NCI-H2107 (cell line): Measurements from ENCODE around the gene SLC2A11.

Source experiments
- DNase-seq: peaks from one replicate; lab custom pipeline; 2025; lab: John Stamatoyannopoulos, UW

Gene SLC2A11

DNA sequence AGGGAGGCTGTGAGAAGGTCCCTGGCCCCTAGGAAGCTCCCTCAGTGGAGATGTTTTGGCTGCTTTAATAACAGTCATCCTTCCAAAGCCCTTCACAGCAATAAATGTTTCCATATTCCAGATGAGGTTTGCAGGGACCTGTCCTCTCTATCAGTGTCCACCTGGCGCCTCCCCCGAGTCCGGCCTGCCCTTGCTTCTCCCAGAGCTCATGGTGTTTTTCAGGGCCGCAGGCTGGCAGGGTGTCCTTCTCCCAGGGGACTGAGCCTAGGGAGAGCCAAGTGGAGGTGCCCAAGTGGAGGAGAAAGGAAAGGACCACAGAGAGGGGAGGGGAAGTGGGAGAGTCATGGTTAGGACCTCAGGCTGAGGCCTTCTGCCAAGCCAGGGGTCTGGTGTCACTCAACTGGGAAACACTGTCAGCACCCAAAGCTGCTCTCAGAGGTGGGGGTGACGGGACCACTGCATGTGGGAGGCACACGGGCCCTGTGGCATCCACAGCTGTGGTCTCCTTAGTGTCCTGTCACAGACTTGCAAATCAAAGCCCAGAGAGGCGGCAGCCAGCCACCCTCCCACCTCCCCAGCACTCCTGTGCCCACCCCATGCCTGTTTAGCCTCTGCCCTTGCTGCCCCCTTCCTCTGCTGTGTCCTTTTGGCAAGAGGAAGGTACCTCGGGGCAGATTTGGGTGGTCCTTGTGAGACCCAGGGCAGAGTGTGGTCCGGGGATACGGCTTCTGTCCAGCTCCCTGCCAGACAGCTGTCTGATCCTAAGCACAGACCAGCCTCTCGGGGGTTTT lies 25.3 kb upstream of the SLC2A11 start:
- DNase-seq, result no peak

GRCh38 chr22:23833017-23833751 lies 24.5 kb upstream of the SLC2A11 start:
- DNase-seq, result no peak

GRCh38 chr22:23833911-23834317 lies 23.8 kb upstream of the SLC2A11 start:
- DNase-seq, result no peak

GRCh38 chr22:23834406-23834792 lies 23.3 kb upstream of the SLC2A11 start:
- DNase-seq, result no peak

DNA sequence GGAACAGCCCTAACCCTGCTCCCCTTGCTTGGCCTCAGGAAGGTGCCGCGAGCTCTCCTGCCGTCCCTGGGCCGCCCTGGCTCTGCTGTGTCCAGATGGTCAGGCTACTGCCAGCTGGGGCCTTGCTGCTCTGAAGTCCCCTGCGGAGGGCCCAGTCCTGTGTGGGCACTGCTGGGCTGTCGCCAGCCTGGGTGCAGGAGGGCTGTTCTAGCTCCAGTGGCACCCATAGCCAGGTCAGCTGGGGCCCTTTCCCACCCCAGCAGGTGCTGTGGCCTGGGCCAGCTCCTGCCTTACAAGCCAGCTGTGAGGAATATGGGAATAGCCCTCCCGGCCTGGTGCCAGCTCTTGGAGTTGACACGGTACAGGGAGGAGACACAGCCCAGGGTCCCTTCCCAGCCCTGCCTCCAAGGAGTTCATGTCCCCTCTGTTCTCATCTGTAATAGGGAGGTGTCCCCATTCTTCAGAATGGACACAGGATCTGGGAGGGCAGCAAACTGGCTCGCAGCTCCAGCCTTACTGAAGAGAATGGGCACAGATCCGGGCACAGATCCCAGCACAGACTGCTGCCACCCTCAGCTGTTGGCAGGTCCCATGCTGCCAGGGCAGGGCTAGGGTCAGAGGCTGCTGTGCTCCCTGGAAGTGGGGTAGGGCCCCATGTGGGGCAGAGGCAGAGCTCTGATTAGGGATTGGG lies 22.7 kb upstream of the SLC2A11 start:
- DNase-seq, result no peak

- DNase-seq, result no peak
These were observed 22.1 kb upstream of the SLC2A11 start for GRCh38 chr22:23835484-23836144.

GRCh38 chr22:23836281-23836680 lies 21.4 kb upstream of the SLC2A11 start:
- DNase-seq, result no peak

- no peak for DNase-seq
These were observed 20.8 kb upstream of the SLC2A11 start for GRCh38 chr22:23836692-23837495.

DNA sequence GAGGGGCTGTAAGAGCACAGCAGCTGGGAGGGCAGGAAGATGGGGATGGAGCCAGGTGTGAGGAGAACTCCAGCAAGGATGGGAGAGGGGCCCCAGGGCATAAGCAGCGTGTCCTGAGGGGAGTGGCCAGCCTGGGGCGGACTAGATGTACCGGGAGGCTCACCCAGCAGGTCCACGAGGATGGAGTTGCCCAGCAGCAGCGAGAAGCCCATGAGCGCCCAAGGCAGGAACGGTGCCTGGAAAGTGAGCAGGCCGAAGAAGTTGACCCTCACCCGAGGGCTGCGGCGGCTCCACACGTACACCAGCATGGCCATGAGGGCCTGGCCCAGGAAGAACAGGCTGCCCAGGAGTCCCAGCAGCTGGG lies 20.2 kb upstream of the SLC2A11 start:
- no peak for DNase-seq

DNA sequence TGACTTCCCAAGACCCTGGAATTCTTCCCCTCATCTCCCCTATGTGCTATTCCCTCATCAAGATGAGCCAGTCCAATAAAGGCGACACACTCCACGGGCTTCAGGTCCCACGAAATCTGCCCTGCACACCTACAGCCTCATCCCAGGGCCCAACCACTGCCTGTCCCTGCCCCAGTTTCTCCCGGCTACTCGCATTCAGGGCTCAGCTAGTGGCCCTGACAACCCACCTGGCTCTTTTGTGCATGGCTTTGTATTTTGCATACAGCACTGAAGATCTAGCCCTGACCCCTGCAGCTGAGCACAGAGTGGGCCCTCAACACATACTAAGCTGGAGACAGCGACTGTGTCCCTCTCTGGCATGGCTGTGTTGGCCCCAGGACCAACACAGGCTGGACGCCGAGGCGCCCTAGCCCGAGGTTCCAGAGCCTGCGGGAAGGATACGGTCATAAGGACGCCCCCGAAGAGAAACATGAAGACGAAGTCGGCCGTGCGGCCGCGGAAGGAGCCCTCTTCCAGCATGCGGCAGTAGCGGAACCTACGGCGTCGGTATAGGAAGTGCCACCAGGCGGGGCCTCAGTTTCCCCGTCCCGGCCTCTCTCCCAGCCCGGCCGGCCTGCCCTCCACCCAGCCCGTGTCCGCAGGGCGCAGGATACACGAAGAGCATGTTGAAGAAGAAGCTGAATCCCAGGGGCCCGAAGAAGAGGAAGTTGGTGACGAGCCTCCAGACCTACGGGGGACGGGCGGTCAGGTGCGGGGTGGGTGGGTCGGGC lies 19.6 kb upstream of the SLC2A11 start:
- no peak for DNase-seq

- DNase-seq, result peak; percentile 87
These were observed 18.8 kb upstream of the SLC2A11 start, which contains the start of gene DERL3 for GRCh38 chr22:23838681-23839468. Gene DERL3, minus strand, starts transcription at chr22:23839006. Its CDS starts 19 bp downstream, at chr22:23838987.

DNA sequence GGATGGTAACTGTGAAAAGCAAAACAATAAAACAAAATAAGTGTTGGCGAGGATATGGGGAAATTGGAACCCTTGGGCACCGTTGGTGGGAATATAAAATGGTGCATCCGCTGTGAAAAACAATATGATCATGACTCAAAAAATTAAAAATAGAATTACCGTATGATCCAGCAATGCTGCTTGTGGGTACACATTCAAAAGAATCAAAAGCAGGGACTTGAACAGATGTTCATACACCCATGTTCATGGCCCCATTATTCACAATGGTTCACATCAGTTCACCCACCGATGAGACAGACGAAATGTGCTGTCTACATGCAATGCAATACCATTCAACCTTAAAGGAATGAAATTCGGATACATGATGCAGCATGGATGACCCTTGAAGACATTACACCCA lies 17.6 kb upstream of the SLC2A11 start:
- DNase-seq, result no peak

DNA sequence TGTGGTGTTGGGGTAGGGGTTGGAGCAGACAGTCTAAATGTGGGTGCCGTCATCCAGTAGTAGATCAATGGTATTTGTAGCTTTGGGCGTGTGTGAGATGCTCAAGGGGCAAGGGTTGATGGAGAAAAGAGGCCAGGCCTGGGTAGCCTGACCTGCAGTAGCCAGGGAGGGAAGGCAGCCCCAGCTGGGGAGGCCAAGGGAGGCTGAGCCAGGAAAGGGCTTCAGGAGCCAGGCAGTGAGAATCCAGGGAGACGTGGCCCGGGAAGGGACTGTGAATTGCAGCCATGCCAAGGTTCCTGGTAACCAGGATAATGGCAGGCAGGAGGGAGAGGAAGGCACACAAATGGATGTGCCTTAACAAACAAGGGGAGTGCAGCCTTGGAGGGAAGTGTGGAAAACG lies 16.4 kb upstream of the SLC2A11 start:
- no peak for DNase-seq

GRCh38 chr22:23841736-23842445 lies 15.8 kb upstream of the SLC2A11 start:
- no peak for DNase-seq

GRCh38 chr22:23842599-23842998 lies 15.1 kb upstream of the SLC2A11 start:
- no peak for DNase-seq

GRCh38 chr22:23844739-23845202 lies 12.9 kb upstream of the SLC2A11 start:
- DNase-seq, result no peak

DNA sequence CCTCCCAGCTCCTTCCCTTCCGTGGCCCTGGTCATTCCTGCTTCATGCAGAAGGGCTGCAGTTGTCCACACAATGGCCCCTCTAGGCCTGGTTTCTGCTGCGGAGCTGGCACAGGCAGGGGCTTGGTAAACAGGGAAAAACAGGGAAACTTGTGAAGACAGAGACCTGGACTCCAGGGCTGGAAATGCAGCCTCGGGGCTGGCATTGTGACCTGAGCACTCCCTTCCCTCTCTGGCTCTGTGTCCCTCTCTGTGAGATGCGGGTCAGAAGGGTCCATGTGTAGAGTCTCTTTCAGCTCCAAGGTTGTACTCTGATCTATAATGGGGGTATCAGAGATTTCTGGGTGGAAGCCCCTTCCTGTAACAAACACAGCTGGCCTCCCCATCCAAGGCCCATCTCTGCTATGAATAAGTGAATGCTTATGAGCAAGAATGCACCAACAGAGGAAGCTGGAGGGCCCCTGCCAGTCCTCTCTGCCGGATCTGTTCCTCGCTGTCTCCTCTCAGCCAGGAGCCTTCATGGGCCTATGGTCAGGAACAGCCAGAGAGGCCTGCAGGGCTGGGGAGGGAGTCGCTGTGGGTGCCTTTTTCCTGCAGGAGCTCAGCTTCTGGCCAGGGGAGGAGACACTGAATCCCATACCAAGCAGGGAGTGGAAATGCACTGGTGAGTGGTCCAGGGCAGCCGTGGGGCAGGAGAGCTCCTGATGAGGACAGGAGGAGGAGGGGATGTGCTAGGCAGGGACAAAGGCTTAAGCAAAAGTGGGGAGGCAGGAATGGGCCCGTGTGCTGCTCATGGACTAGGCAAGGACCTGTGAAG lies 12.2 kb upstream of the SLC2A11 start:
- DNase-seq, result no peak

GRCh38 chr22:23846081-23846469 lies 11.6 kb upstream of the SLC2A11 start:
- DNase-seq, result no peak
